H1 (cell line): ENCODE data around the gene H2AZ2. TPM values are rescaled to one million over a fixed set of nuclear protein-coding genes. Genes with fewer than 3 reads are reported as not detected.

ENCODE experiments used
- CTCF ChIA-PET: fragments of 300-600 bp; sonication (Branson Sonifier 250); formaldehyde crosslinking; loops from one replicate; lab custom pipeline; 2021; ENCODE audit not compliant: partially characterized antibody; lab: Charles Lee
- POLR2A ChIA-PET: fragments of 300-600 bp; sonication (Branson Sonifier 250); formaldehyde crosslinking; loops from one replicate; lab custom pipeline; 2021; ENCODE audit warnings: inconsistent platforms; ENCODE audit not compliant: partially characterized antibody; lab: Charles Lee
- DNase-seq, 2 experiments: peaks; one replicate each; pipeline versions ENCODE4 v3.0.0 to v3.0.0-alpha.2; 2010 to 2022; ENCODE audit warnings: low spot score in 2 of 2, low read depth in 1 of 2, mixed read lengths in 1 of 2
- FAIRE-seq: peaks from 2 replicates; lab custom pipeline; 2011; peaks lifted over from hg19 to GRCh38; lab: Jason Lieb, UNC
- H2AFZ ChIP-seq: 2 replicates; pipeline ENCODE4 v1.8.1; 2012; ENCODE audit warnings: low read length, inconsistent platforms
- H2AK5ac ChIP-seq: 2 replicates; pipeline ENCODE4 v1.6.1; 2013; ENCODE audit warnings: low read depth, low read length
- H2BK120ac ChIP-seq: replicated peaks from 2 replicates; pipeline ENCODE3; 2013; ENCODE audit warnings: low read depth, low read length, inconsistent platforms
- H2BK12ac ChIP-seq: 2 replicates; pipeline ENCODE4 v1.6.1; 2013; ENCODE audit warnings: low read depth, low read length
- H2BK15ac ChIP-seq: 2 replicates; pipeline ENCODE4 v1.6.1; 2013; ENCODE audit warnings: low read length
- H2BK20ac ChIP-seq: 2 replicates; pipeline ENCODE4 v1.6.1; 2013; ENCODE audit warnings: low read length
- H2BK5ac ChIP-seq: 2 replicates; pipeline ENCODE4 v1.6.1; 2013; ENCODE audit warnings: low read depth, low read length
- H3K14ac ChIP-seq: 2 replicates; pipeline ENCODE4 v1.6.1; 2013; ENCODE audit warnings: inconsistent platforms; ENCODE audit not compliant: insufficient read length
- H3K18ac ChIP-seq: 2 replicates; pipeline ENCODE4 v1.6.1; 2013; ENCODE audit warnings: low read length; ENCODE audit errors: extremely low read depth
- H3K23ac ChIP-seq: 2 replicates; pipeline ENCODE4 v1.6.1; 2013; ENCODE audit warnings: inconsistent platforms; ENCODE audit not compliant: insufficient read length
- H3K23me2 ChIP-seq: 2 replicates; pipeline ENCODE4 v1.6.1; 2013; ENCODE audit warnings: low read depth, low read length
- H3K27ac ChIP-seq: 2 replicates; pipeline ENCODE4 v1.6.1; 2011; ENCODE audit warnings: low read depth, low read length, inconsistent platforms
- H3K27me3 ChIP-seq, 4 experiments: replicated peaks in 1 of 4; 1 replicate in 1 of 4; 2 replicates in 3 of 4; pipeline versions ENCODE4 v1.6.1 to v1.8.1; 2011 to 2013; ENCODE audit warnings: low read length in 3 of 4, mild to moderate bottlenecking in 3 of 4, inconsistent platforms in 2 of 4, mixed read lengths in 2 of 4, moderate library complexity in 1 of 4; ENCODE audit not compliant: control insufficient read depth in 3 of 4, insufficient read depth in 3 of 4; ENCODE audit errors: extremely low read depth in 1 of 4
- H3K36me3 ChIP-seq, 4 experiments: 2 replicates each; pipeline versions ENCODE4 v1.6.1 to v1.8.1; 2011 to 2013; ENCODE audit warnings: mild to moderate bottlenecking in 4 of 4, low read length in 3 of 4, moderate library complexity in 2 of 4, control low read depth in 1 of 4, inconsistent platforms in 1 of 4; ENCODE audit not compliant: insufficient read depth in 4 of 4, control insufficient read depth in 2 of 4
- H3K4ac ChIP-seq: replicated peaks from 2 replicates; pipeline ENCODE3; 2013; ENCODE audit warnings: low read length, low read depth, mixed read lengths, inconsistent platforms; ENCODE audit not compliant: insufficient read length
- H3K4me1 ChIP-seq, 4 experiments: replicated peaks in 1 of 4; 1 replicate in 1 of 4; 2 replicates in 3 of 4; pipeline versions ENCODE4 v1.6.1 to v1.8.1; 2011 to 2013; ENCODE audit warnings: low read length in 3 of 4, inconsistent platforms in 2 of 4, mixed read lengths in 1 of 4; ENCODE audit not compliant: insufficient read depth in 4 of 4, control insufficient read depth in 3 of 4
- H3K4me2 ChIP-seq, 2 experiments: 2 replicates each; pipeline versions ENCODE4 v1.6.1 to v1.8.1; 2011 to 2013; ENCODE audit warnings: low read depth in 2 of 2, low read length in 2 of 2, control low read depth in 1 of 2, inconsistent platforms in 1 of 2, mild to moderate bottlenecking in 1 of 2; ENCODE audit not compliant: insufficient read depth in 1 of 2
- H3K4me3 ChIP-seq, 4 experiments: fragments of 200-600, 300-600 bp in 1 of 4; sonication (generic), shearing (Covaris generic), sonication (Bioruptor Twin) in 1 of 4; 2 replicates each; pipeline versions ENCODE4 v1.5.1 to v1.8.1; 2011 to 2016; ENCODE audit warnings: low read length in 4 of 4, low read depth in 3 of 4, control low read depth in 2 of 4, inconsistent platforms in 2 of 4, mild to moderate bottlenecking in 2 of 4, mixed read lengths in 1 of 4, moderate library complexity in 1 of 4; ENCODE audit not compliant: insufficient read depth in 2 of 4; ENCODE audit errors: extremely low read depth in 1 of 4
- H3K56ac ChIP-seq: replicated peaks from 2 replicates; pipeline ENCODE3; 2013; ENCODE audit warnings: low read depth, mild to moderate bottlenecking, mixed read lengths, low read length, inconsistent platforms; ENCODE audit not compliant: insufficient read length
- H3K79me1 ChIP-seq: 2 replicates; pipeline ENCODE4 v1.6.1; 2013; ENCODE audit warnings: low read depth, low read length, control low read depth
- H3K79me2 ChIP-seq, 2 experiments: 2 replicates each; pipeline versions ENCODE4 v1.6.1 to v1.8.1; 2012 to 2013; ENCODE audit warnings: low read length in 2 of 2, mild to moderate bottlenecking in 2 of 2, inconsistent platforms in 1 of 2; ENCODE audit not compliant: insufficient read depth in 2 of 2, control insufficient read depth in 1 of 2
- H3K9ac ChIP-seq, 4 experiments: replicated peaks in 1 of 4; 1 replicate in 1 of 4; 2 replicates in 3 of 4; pipeline versions ENCODE4 v1.6.1 to v1.8.1; 2011 to 2013; ENCODE audit warnings: low read depth in 3 of 4, low read length in 3 of 4, control low read depth in 2 of 4, mild to moderate bottlenecking in 2 of 4, moderate library complexity in 2 of 4, inconsistent platforms in 1 of 4; ENCODE audit errors: extremely low read depth in 1 of 4
- H3K9me3 ChIP-seq, 2 experiments: 2 replicates each; pipeline versions ENCODE4 v1.6.1 to v1.8.1; 2012 to 2013; ENCODE audit warnings: mild to moderate bottlenecking in 2 of 2, moderate library complexity in 2 of 2, control low read depth in 1 of 2, inconsistent platforms in 1 of 2, low read depth in 1 of 2, low read length in 1 of 2, mixed read lengths in 1 of 2; ENCODE audit not compliant: insufficient read depth in 2 of 2
- H4K20me1 ChIP-seq, 2 experiments: replicated peaks in 1 of 2; 2 replicates each; pipeline versions ENCODE3 to v1.8.1; 2011 to 2013; ENCODE audit warnings: inconsistent platforms in 2 of 2, low read length in 2 of 2, mild to moderate bottlenecking in 1 of 2; ENCODE audit not compliant: insufficient read depth in 2 of 2, control insufficient read depth in 1 of 2
- H4K5ac ChIP-seq: 2 replicates; pipeline ENCODE4 v1.6.1; 2013; ENCODE audit warnings: low read length, low read depth, mixed read lengths, inconsistent platforms; ENCODE audit not compliant: insufficient read length
- H4K8ac ChIP-seq: 2 replicates; pipeline ENCODE4 v1.8.0; 2013; ENCODE audit warnings: mild to moderate bottlenecking, moderate library complexity, low read length, inconsistent platforms; ENCODE audit not compliant: insufficient read depth; ENCODE audit errors: extremely low read depth
- H4K91ac ChIP-seq: replicated peaks from 2 replicates; pipeline ENCODE3; 2013; ENCODE audit warnings: low read length, mixed read lengths, inconsistent platforms; ENCODE audit not compliant: insufficient read length
- ASH2L ChIP-seq: fragments of 200-600, 300-600 bp; sonication (generic); IDR thresholded peaks from one replicate; pipeline ENCODE4 v1.7.1; 2017; ENCODE audit warnings: low read length
- BACH1 ChIP-seq: IDR thresholded peaks from 2 replicates; pipeline ENCODE4 v1.6.1; 2012; ENCODE audit warnings: low read length, improper control_type of control experiment
- CHD1 ChIP-seq: IDR thresholded peaks from 2 replicates; pipeline ENCODE4 v1.6.1; 2012; ENCODE audit warnings: low read depth, low read length, improper control_type of control experiment
- JUND ChIP-seq: IDR thresholded peaks from 2 replicates; pipeline ENCODE4 v1.6.1; 2011; ENCODE audit warnings: mild to moderate bottlenecking, improper control_type of control experiment, low read length
- KDM1A ChIP-seq: fragments of 200-600, 300-600 bp; sonication (generic); IDR thresholded peaks from 2 replicates; pipeline ENCODE4 v1.7.1; 2016; ENCODE audit warnings: mild to moderate bottlenecking, low read length, borderline replicate concordance
- KDM4A ChIP-seq: IDR thresholded peaks from one replicate; pipeline ENCODE4 v1.7.1; 2012; ENCODE audit warnings: low read depth, mild to moderate bottlenecking, moderate library complexity, low read length, inconsistent platforms; ENCODE audit not compliant: severe bottlenecking
- KDM5A ChIP-seq: fragments of 200-600 bp; IDR thresholded peaks from 2 replicates; pipeline ENCODE4 v1.7.1; 2012; ENCODE audit warnings: mild to moderate bottlenecking, low read length, inconsistent platforms, mixed read lengths
- NRF1 ChIP-seq: IDR thresholded peaks from 2 replicates; pipeline ENCODE4 v1.6.1; 2011; ENCODE audit warnings: mild to moderate bottlenecking, low read depth, low read length, improper control_type of control experiment
- POLR2AphosphoS5 ChIP-seq: IDR thresholded peaks from 2 replicates; pipeline ENCODE4 v1.6.1; 2011; ENCODE audit warnings: low read depth, low read length
- POU5F1 ChIP-seq: IDR thresholded peaks from 2 replicates; pipeline ENCODE4 v1.6.1; 2011; ENCODE audit warnings: low read depth, mild to moderate bottlenecking, low read length, moderate library complexity
- RBBP5 ChIP-seq: IDR thresholded peaks from 2 replicates; pipeline ENCODE4 v1.7.1; 2012; ENCODE audit warnings: low read depth, mild to moderate bottlenecking, inconsistent platforms, low read length, moderate library complexity, borderline replicate concordance
- SIN3A ChIP-seq, 2 experiments: IDR thresholded peaks in 1 of 2; conservative IDR thresholded peaks in 1 of 2; 2 replicates each; pipeline ENCODE4 v1.6.1; 2011 to 2012; ENCODE audit warnings: low read length in 2 of 2, improper control_type of control experiment in 1 of 2, low read depth in 1 of 2, mild to moderate bottlenecking in 1 of 2
- TCF12 ChIP-seq: IDR thresholded peaks from 2 replicates; pipeline ENCODE4 v1.6.1; 2011; ENCODE audit warnings: low read depth, mild to moderate bottlenecking, low read length
- WGBS, 2 experiments: shearing (Covaris generic) in 1 of 2; methylation state at CpG; one replicate each; pipeline versions ENCODE4 v1.1.6 to v1.1.7; 2013 to 2015; ENCODE audit warnings: low lambda C conversion rate in 2 of 2, mixed read lengths in 2 of 2, inconsistent platforms in 1 of 2, low coverage in 1 of 2, missing lambda C conversion rate in 1 of 2; ENCODE audit not compliant: insufficient replicate concordance in 2 of 2, insufficient coverage in 1 of 2, insufficient read length in 1 of 2; ENCODE audit errors: extremely low coverage in 1 of 2, missing lambda C conversion rate in 1 of 2; 5-methylcytosine and 5-hydroxymethylcytosine counted together
- polyA plus RNA-seq, 7 experiments: library from polyadenylated mRNA; depleted of rRNA in 3 of 7; stranded (reverse) in 5 of 7; unstranded in 2 of 7; fragments of >200 nt in 5 of 7; fragments of 200-250 nt in 2 of 7; gene quantifications; 1 replicate in 5 of 7; 2 replicates in 1 of 7; 4 replicates in 1 of 7; pipeline versions ENCODE4 v1.2.1 to v1.2.3, GENCODE V29; 2011 to 2013; ENCODE audit warnings: missing spikeins in 2 of 7, mixed read lengths in 2 of 7
- total RNA-seq: library from RNA; stranded (reverse); fragmentation: NEBNext Ultra II Directional; extraction: Animal tissue kit (Norgen Biotek cat#: 25700); gene quantifications from 2 replicates; pipeline ENCODE4 v1.2.1, GENCODE V29; 2021

The H2AZ2 gene
- total and polyA plus RNA-seq, 2 of the 8 experiments (the other 6 are each of a cell fraction or from before 2014, with no cell fraction given): 168 to 187 TPM

GRCh38 chr7:44796034-44796503, 51.8 kb downstream of the H2AZ2 start:
- Histone ChIP-seq H2BK20ac (no peak overlapping the region), H3K4ac (no peak overlapping the region), H3K9me3 (no peaks in the 10 kb centered on the region), H3K36me3 (peaks cover 17 to 37% (median 29%) of the 10 kb centered on the region in 4 experiments), H3K27ac (peak overlapping the region; percentile 86), H3K18ac (peak overlapping the region; percentile 76), H2BK120ac (peak overlapping the region; percentile 54), H3K79me1 (no peaks in the 10 kb centered on the region), H3K27me3 (no peaks in the 10 kb centered on the region), H3K4me1 (peaks cover 0 to 5% (median 0%) of the 10 kb centered on the region in 4 experiments; a peak in 3 of 7 replicates), H4K91ac (peak overlapping the region; percentile 99), H3K14ac (no peak overlapping the region), H3K4me3 (peak overlapping the region; percentile 57 to 98 (median 90)), H4K20me1 (peaks cover 20 to 21% of the 10 kb centered on the region in 2 experiments), H3K4me2 (peak overlapping the region; percentile 50 to 66), H2AFZ (peak overlapping the region; percentile 60; the same call in 1 of the 2 replicates), H3K79me2 (peaks cover 19 to 37% of the 10 kb centered on the region in 2 experiments), H2BK5ac (peak overlapping the region; percentile 91), H2AK5ac (no peak overlapping the region), H3K9ac (peak overlapping the region; percentile 65 to 100 (median 87)), H3K23ac (no peak overlapping the region), H3K23me2 (peaks cover 5% of the 10 kb centered on the region), H4K8ac (peak overlapping the region; percentile 98), H2BK15ac (peak overlapping the region; percentile 61; the same call in 1 of the 2 replicates), H4K5ac (peak overlapping the region; percentile 42), H3K56ac (peak overlapping the region; percentile 88), H2BK12ac (no peak overlapping the region)
- WGBS, 2 experiments: 1% methylated on average over 31 of the region's 59 CpGs; no CpG with 5 or more reads in 1 of the 2 experiments
- ChIA-PET CTCF (no interaction called here), POLR2A (interaction anchor here (0.7 to 4.0 kb wide), 8 partner anchors 9 to 190 kb away, joined by 3 to 31 read pairs (median 6); partner anchors contain the start of gene OGDH)
- FAIRE-seq (no peak), DNase-seq (peak in 1 of 2 experiments; percentile 23)
- TF ChIP-seq ASH2L: peak; percentile 90
- peak; percentile 100 for TF ChIP-seq KDM1A
- no peak for TF ChIP-seq JUND
- TF ChIP-seq BACH1: peak; percentile 45; the same call in 1 of the 2 replicates
- TF ChIP-seq KDM4A: peak; percentile 65
- peak in 1 of 2 experiments; percentile 62; a peak in 2 of 4 replicates for TF ChIP-seq SIN3A (conservative IDR thresholded peaks at IDR 0.05 in 1 of 2, IDR thresholded peaks at IDR 0.05 in 1 of 2; ENCODE audit: low read depth in 1 of 2, low read length in 2 of 2)
- TF ChIP-seq KDM5A: no peak
- 0 out of 2 replicates have a peak, but pooled peaks have one; percentile 47 for TF ChIP-seq CHD1
- no peak for TF ChIP-seq NRF1
- 0 out of 2 replicates have a peak, but pooled peaks have one; percentile 16 for TF ChIP-seq TCF12
- TF ChIP-seq RBBP5: 0 out of 2 replicates have a peak, but pooled peaks have one; percentile 53
- TF ChIP-seq POU5F1: no peak
- peak; percentile 88; the same call in 1 of the 2 replicates for TF ChIP-seq POLR2AphosphoS5
